HCT116 (cell line): Measurements from ENCODE around the gene PIM1. TPM values are rescaled to one million over a fixed set of nuclear protein-coding genes. Genes with fewer than 3 reads are reported as not detected.

Source experiments
- ATAC-seq: fragments of 200-7000 bp; cut with Tn5 transposase; 2 replicates; pipeline ENCODE4 v1.9.1; 2020; ENCODE audit warnings: mild to moderate bottlenecking, moderate library complexity
- BruUV-seq: library from RNA; stranded (reverse); fragments of 400-500 nt; replicated peaks from 2 replicates; lab custom pipeline; 2021; lab: Mats Ljungman, UMichigan
- CTCF ChIA-PET: fragments of 300-600 bp; sonication (Branson Sonifier 250); formaldehyde crosslinking; loops from one replicate; lab custom pipeline; 2021; ENCODE audit warnings: antibody characterized with exemption; lab: Charles Lee
- POLR2A ChIA-PET: fragments of 300-600, 350-600 bp; sonication (Branson Sonifier 250); formaldehyde crosslinking; loops from one replicate; lab custom pipeline; 2021; ENCODE audit warnings: antibody characterized with exemption; lab: Charles Lee
- RAD21 ChIA-PET, 2 experiments: fragments of 300-600 bp; sonication (Branson Sonifier 250); formaldehyde crosslinking; loops; one replicate each; lab custom pipeline; 2023; ENCODE audit warnings: low total read pairs in 2 of 2; ENCODE audit not compliant: uncharacterized antibody in 2 of 2, unreplicated experiment in 2 of 2, low non-redundant PET in 1 of 2; lab: Charles Lee
- DNase-seq: peaks from one replicate; pipeline ENCODE4 v3.0.0-alpha.2; 2010; ENCODE audit warnings: low read depth, low spot score
- H2AFZ ChIP-seq: fragments of 200-600 bp; shearing (Covaris generic), sonication (generic); 2 replicates; pipeline ENCODE4 v1.6.1; 2017; ENCODE audit warnings: low read depth, mixed run types, mixed read lengths, antibody characterized with exemption, low read length; ENCODE audit not compliant: poor library complexity, severe bottlenecking
- H3K27ac ChIP-seq: 2 replicates; pipeline ENCODE4 v1.5.1; 2012; ENCODE audit warnings: low read depth, low read length
- H3K27me3 ChIP-seq: fragments of 200-600 bp; sonication (generic); 2 replicates; pipeline ENCODE4 v1.6.1; 2016; ENCODE audit warnings: mixed run types, low read length, mixed read lengths; ENCODE audit not compliant: insufficient read depth
- H3K36me3 ChIP-seq, 2 experiments: fragments of 200-500 bp in 1 of 2; fragments of 200-600 bp in 1 of 2; sonication (Bioruptor generic) in 1 of 2; sonication (generic) in 1 of 2; 2 replicates each; pipeline versions ENCODE4 v1.5.1 to v1.6.1; 2014 to 2016; ENCODE audit warnings: low read length in 2 of 2, inconsistent platforms in 1 of 2, mixed read lengths in 1 of 2, mixed run types in 1 of 2; ENCODE audit not compliant: insufficient read depth in 2 of 2, control insufficient read depth in 1 of 2
- H3K4me1 ChIP-seq, 2 experiments: fragments of 200-600 bp in 1 of 2; sonication (generic) in 1 of 2; 2 replicates each; pipeline versions ENCODE4 v1.5.1 to v1.6.1; 2012 to 2017; ENCODE audit warnings: low read length in 2 of 2, inconsistent platforms in 1 of 2, mild to moderate bottlenecking in 1 of 2, mixed read lengths in 1 of 2, mixed run types in 1 of 2, moderate library complexity in 1 of 2; ENCODE audit not compliant: insufficient read depth in 2 of 2, control insufficient read depth in 1 of 2
- H3K4me2 ChIP-seq: fragments of 200-600 bp; sonication (generic); 2 replicates; pipeline ENCODE4 v1.6.1; 2017; ENCODE audit warnings: mixed run types, low read length, mixed read lengths
- H3K4me3 ChIP-seq, 2 experiments: fragments of 200-600 bp in 1 of 2; sonication (generic) in 1 of 2; replicated peaks in 1 of 2; 2 replicates each; pipeline ENCODE4 v1.5.1; 2011 to 2016; ENCODE audit warnings: low read length in 2 of 2, control low read depth in 1 of 2, low read depth in 1 of 2, mild to moderate bottlenecking in 1 of 2, mixed read lengths in 1 of 2, mixed run types in 1 of 2
- H3K79me2 ChIP-seq: fragments of 200-600 bp; sonication (generic); 2 replicates; pipeline ENCODE4 v1.6.1; 2017; ENCODE audit warnings: mild to moderate bottlenecking, mixed run types, low read length, moderate library complexity, mixed read lengths; ENCODE audit not compliant: insufficient read depth
- H3K9ac ChIP-seq: fragments of 200-600 bp; sonication (generic); 2 replicates; pipeline ENCODE4 v1.6.1; 2016; ENCODE audit warnings: low read length, mixed read lengths
- H3K9me2 ChIP-seq: fragments of 200-600 bp; sonication (generic), shearing (Covaris generic); 2 replicates; pipeline ENCODE4 v1.6.1; 2017; ENCODE audit warnings: mixed run types, mild to moderate bottlenecking, moderate library complexity; ENCODE audit not compliant: insufficient read depth
- H3K9me3 ChIP-seq, 2 experiments: fragments of 200-500 bp in 1 of 2; fragments of 200-600 bp in 1 of 2; sonication (Bioruptor generic) in 1 of 2; sonication (generic) in 1 of 2; 2 replicates each; pipeline ENCODE4 v1.6.1; 2014 to 2017; ENCODE audit warnings: low read length in 2 of 2, mixed read lengths in 2 of 2, inconsistent platforms in 1 of 2, low read depth in 1 of 2, mild to moderate bottlenecking in 1 of 2, mixed run types in 1 of 2, moderate library complexity in 1 of 2; ENCODE audit not compliant: control insufficient read depth in 1 of 2, insufficient read depth in 1 of 2
- H4K20me1 ChIP-seq: fragments of 200-600 bp; sonication (generic), shearing (Covaris generic); 2 replicates; pipeline ENCODE4 v1.6.1; 2017; ENCODE audit warnings: mixed run types, mild to moderate bottlenecking, moderate library complexity; ENCODE audit not compliant: insufficient read depth
- CTCF ChIP-seq, 3 experiments: fragments of 200-600 bp in 1 of 3; sonication (generic) in 1 of 3; IDR thresholded peaks in 2 of 3; conservative IDR thresholded peaks in 1 of 3; 2 replicates each; pipeline ENCODE4 v1.5.1; 2012 to 2017; ENCODE audit warnings: low read depth in 2 of 3, low read length in 2 of 3, antibody characterized with exemption in 1 of 3, borderline replicate concordance in 1 of 3, control low read depth in 1 of 3, mild to moderate bottlenecking in 1 of 3, mixed read lengths in 1 of 3, mixed run types in 1 of 3, moderate library complexity in 1 of 3; ENCODE audit not compliant: insufficient read depth in 1 of 3
- ELF1 ChIP-seq: IDR thresholded peaks from 2 replicates; pipeline ENCODE4 v1.6.1; 2012; ENCODE audit warnings: low read depth, borderline replicate concordance
- EZH2 ChIP-seq: fragments of 200-600 bp; sonication (generic); IDR thresholded peaks from 2 replicates; pipeline ENCODE4 v1.6.1; 2017; ENCODE audit warnings: antibody characterized with exemption, mixed run types
- EZH2phosphoT487 ChIP-seq: fragments of 200-600 bp; IDR thresholded peaks from 2 replicates; pipeline ENCODE4 v1.6.1; 2018; ENCODE audit warnings: antibody characterized with exemption, borderline replicate concordance
- FOSL1 ChIP-seq: IDR thresholded peaks from 2 replicates; pipeline ENCODE4 v1.6.1; 2012; ENCODE audit warnings: low read depth
- JUND ChIP-seq: IDR thresholded peaks from 2 replicates; pipeline ENCODE4 v1.6.1; 2012
- POLR2AphosphoS5 ChIP-seq: IDR thresholded peaks from 2 replicates; pipeline ENCODE4 v1.6.1; 2011; ENCODE audit warnings: mild to moderate bottlenecking, low read depth, low read length, moderate library complexity
- RAD21 ChIP-seq: IDR thresholded peaks from 2 replicates; pipeline ENCODE4 v1.6.1; 2012; ENCODE audit warnings: low read depth, mild to moderate bottlenecking
- YY1 ChIP-seq: IDR thresholded peaks from 2 replicates; pipeline ENCODE4 v1.6.1; 2011; ENCODE audit warnings: low read length, low read depth, moderate library complexity, mild to moderate bottlenecking; ENCODE audit not compliant: insufficient replicate concordance; ENCODE audit errors: extremely low read depth
- ZBTB33 ChIP-seq: IDR thresholded peaks from 2 replicates; pipeline ENCODE4 v1.6.1; 2011; ENCODE audit warnings: mild to moderate bottlenecking, low read length, moderate library complexity; ENCODE audit not compliant: insufficient replicate concordance; ENCODE audit errors: extremely low read depth
- ZFX ChIP-seq: fragments of 450-650 bp; IDR thresholded peaks from 2 replicates; pipeline ENCODE4 v1.6.1; 2017
- ZNF274 ChIP-seq: fragments of 200-500 bp; sonication (Bioruptor generic); IDR thresholded peaks from 2 replicates; pipeline ENCODE4 v1.6.1; 2014; ENCODE audit warnings: mild to moderate bottlenecking, low read depth, low read length, inconsistent platforms
- intact Hi-C: fragments of 100-400 bp; cut with micrococcal nuclease; formaldehyde crosslinking; loops from 2 replicates; pipeline ENCODE4 v1.10.0; 2022
- total RNA-seq: library from RNA; stranded (reverse); gene quantifications from one replicate; pipeline ENCODE4 v1.2.1, GENCODE V29; 2021; ENCODE audit not compliant: unreplicated experiment
- TF ChIP-seq, protein P1 (sequence below): IDR thresholded peaks from 2 replicates; pipeline ENCODE4 v1.6.1; 2012
- TF ChIP-seq, protein P2 (sequence below): IDR thresholded peaks from 2 replicates; pipeline ENCODE4 v1.6.1; 2012

Gene PIM1
- total RNA-seq, 1 experiment from 2014 or later: 26.2 TPM

DNA sequence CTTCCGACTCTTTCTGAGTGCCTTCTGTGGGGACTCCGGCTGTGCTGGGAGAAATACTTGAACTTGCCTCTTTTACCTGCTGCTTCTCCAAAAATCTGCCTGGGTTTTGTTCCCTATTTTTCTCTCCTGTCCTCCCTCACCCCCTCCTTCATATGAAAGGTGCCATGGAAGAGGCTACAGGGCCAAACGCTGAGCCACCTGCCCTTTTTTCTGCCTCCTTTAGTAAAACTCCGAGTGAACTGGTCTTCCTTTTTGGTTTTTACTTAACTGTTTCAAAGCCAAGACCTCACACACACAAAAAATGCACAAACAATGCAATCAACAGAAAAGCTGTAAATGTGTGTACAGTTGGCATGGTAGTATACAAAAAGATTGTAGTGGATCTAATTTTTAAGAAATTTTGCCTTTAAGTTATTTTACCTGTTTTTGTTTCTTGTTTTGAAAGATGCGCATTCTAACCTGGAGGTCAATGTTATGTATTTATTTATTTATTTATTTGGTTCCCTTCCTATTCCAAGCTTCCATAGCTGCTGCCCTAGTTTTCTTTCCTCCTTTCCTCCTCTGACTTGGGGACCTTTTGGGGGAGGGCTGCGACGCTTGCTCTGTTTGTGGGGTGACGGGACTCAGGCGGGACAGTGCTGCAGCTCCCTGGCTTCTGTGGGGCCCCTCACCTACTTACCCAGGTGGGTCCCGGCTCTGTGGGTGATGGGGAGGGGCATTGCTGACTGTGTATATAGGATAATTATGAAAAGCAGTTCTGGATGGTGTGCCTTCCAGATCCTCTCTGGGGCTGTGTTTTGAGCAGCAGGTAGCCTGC is 4.8 kb downstream of the PIM1 start:
- Histone ChIP-seq H3K27ac (no peak overlapping the region), H2AFZ (no peak overlapping the region), H3K79me2 (peaks cover 14% of the 10 kb centered on the region; the same call in 1 of the 2 replicates), H3K27me3 (no peaks in the 10 kb centered on the region), H3K4me1 (peaks cover 14 to 18% of the 10 kb centered on the region in 2 experiments), H4K20me1 (peaks cover 4% of the 10 kb centered on the region; the same call in 1 of the 2 replicates), H3K4me2 (no peak overlapping the region), H3K36me3 (peaks cover 24 to 26% of the 10 kb centered on the region in 2 experiments; a peak in 3 of 4 replicates), H3K9ac (no peak overlapping the region), H3K9me3 (no peaks in the 10 kb centered on the region), H3K4me3 (no peak overlapping the region), H3K9me2 (no peaks in the 10 kb centered on the region)
- no peak for TF ChIP-seq RAD21
- no peak for TF ChIP-seq JUND
- no peak for TF ChIP-seq YY1
- TF ChIP-seq EZH2: no peak
- no peak for TF ChIP-seq POLR2AphosphoS5
- TF ChIP-seq ZNF274: no peak
- TF ChIP-seq EZH2phosphoT487: no peak
- TF ChIP-seq ZFX: no peak
- TF ChIP-seq, protein P1, sequence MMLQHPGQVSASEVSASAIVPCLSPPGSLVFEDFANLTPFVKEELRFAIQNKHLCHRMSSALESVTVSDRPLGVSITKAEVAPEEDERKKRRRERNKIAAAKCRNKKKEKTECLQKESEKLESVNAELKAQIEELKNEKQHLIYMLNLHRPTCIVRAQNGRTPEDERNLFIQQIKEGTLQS: no peak
- no peak for TF ChIP-seq CTCF (IDR thresholded peaks at IDR 0.05 in 2 of 3, conservative IDR thresholded peaks at IDR 0.05 in 1 of 3; ENCODE audit: borderline replicate concordance in 1 of 3, insufficient read depth in 1 of 3, low read depth in 2 of 3, low read length in 2 of 3)
- no peak for TF ChIP-seq ELF1
- TF ChIP-seq ZBTB33: no peak
- TF ChIP-seq, protein P2, sequence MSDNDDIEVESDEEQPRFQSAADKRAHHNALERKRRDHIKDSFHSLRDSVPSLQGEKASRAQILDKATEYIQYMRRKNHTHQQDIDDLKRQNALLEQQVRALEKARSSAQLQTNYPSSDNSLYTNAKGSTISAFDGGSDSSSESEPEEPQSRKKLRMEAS: no peak
- no peak for TF ChIP-seq FOSL1
- ATAC-seq (no peak), DNase-seq (no peak)
- intact Hi-C loops: no loop called here
- ChIA-PET CTCF (interaction anchor here (1.5 to 5.0 kb wide), 2 partner anchors 36 to 124 kb away, joined by 3 to 52 read pairs; no protein-coding TSS in a partner anchor), POLR2A (no interaction called here), RAD21 (no interaction called here)
- no TSS peak for BruUV-seq
